ENCODE measurements around the gene APH1B.
"Not testable (repeated sequence)": the region's sequence is repeated elsewhere in the genome, so short reads cannot be mapped to it uniquely, and the experiment has no call there.

APH1B gene

DNA sequence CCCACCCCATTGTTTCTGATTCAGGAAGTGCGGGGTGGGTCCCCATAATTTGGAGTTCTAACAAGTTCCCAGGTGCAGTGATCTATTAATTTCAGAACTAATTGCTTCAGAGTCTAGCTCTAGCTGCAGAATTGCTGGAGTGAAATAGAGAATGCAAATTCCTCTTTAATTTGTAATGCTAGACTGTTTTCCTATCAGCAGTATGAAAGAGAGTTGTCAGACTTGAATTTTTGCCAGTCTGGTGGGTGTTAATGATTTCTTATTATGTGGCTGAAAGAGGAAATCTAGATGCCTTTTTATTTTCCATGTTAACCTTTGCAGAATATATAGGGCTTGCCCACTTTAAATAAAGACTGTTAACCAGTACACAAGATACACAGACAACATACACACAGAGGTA, 23.7 kb downstream of the APH1B start:
- no peak for DNase-seq

GRCh38 chr15:63305260-63305659, 27.9 kb downstream of the APH1B start:
- no peak for DNase-seq

DNA sequence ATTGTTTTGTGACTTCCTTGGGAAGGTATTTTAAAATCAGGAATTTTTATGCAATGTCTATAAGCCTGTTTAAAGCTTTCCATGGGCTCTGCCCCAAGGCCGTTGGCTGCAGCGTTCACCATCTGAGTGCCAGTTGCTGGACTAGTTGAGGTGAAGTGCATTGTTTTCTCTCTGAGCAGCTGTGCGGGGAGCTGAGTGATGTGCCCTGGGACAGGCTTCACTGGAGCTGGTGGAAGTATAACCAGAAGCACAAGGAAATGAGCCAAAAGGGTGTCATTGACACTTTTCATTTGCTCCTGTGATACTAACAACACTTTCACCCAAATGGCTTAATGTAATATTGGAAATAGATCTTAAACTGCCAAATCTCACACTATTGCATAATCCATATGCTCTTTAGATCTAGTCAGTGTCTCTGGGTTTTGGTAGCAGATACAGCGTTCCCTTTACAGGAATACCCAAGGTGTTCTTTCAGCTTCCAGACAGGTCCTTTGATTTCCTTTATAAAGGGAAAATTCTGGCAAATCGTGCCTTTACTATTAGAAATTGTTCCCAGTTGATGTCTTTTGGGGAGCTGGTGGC, 29.2 kb downstream of the APH1B start:
- DNase-seq = no peak

DNA sequence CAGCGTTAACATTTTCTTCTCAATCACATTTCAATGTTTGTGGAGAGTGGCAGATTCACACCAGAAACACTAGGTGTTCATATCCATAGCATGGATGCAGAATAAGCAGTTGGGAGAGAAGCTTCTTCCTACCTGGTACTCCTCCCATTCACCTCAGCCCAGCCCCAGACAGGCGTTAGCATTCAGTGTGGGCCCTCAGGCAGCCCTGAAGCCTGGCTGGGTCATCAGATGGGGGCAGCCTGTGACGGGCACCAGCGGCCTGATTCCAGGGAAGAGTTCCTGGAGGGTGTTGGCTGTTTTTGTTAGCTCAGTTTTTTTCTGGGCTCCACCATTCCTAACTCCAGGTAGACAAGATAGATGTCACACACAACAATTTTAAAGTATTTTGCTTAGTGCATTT, 31.1 kb downstream of the APH1B start:
- no peak for DNase-seq

DNA sequence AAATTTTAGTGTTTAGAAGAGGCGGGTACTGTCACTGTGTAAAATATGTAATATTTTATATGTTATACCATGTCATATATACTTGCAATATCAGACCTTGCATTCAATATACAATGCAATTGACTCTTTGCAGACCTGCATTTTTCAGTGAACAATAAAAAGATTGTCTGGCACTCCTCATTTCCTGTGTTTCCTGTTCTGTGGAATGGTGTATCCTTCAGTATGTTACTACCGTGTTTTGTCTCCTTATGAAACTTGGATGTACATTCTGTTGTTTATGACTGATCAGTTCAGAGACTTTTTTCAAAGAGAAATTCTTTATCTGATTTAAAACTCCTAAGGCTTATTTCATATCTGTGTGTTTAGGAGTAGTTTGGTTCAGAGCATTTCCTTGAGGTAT, 31.5 kb downstream of the APH1B start:
- DNase-seq = no peak

DNA sequence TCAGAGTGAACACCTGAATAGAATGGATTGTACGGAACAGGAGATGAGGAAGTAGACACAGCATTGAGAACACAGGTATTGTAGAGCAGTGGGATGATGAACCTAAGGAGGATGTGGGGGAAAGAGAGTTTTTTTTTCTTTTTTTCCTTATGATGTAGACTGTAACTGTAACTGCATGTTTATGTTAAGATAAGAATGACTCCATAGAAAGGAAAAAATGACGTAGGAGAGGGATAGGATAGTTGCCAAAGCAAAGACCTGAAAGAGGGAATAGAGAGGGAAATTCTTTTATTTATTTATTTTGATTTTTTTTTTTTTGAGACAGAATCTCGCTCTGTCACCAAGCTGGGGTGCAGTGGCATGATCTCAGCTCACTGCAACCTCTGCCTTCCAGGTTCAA, 33.2 kb downstream of the APH1B start:
- no peak for DNase-seq

DNA sequence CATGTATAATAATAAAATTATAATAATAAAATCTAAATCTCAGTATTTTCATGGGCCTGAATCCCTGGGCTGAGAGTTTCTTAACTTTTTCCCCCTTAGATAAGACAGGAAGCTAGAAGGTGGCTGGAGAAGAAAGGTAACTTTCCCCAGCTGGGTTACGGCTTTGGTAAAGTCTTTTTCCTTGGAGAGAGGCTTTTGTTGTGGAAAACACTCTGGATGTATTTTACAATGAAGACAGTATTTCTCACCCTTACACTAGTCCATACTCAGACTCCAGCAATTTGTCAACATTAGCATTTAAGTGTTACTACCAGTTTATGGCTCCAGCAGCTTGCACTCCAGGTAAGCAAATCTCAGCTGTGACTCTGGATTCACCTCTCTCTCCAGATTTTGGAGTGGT, 34.9 kb downstream of the APH1B start:
- DNase-seq = no peak

DNA sequence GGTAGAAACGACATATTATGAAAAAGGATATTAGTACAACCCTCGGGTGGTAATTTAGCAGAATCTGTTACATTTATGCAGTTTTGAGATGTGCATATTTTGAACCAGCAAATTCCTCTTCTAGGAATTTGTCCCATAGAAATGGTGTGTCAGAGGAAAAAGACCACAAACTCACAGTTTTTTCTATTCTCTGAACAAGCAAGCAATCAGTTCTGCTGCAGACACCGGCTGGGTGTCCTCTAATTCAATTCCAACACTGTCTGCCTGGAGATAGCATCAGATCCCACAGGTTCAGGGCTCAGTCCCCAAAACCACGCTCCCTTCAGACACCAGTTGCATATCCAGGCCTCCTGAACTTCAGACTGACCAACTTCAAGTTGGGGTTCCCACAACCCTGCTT, 36.4 kb downstream of the APH1B start:
- DNase-seq = no peak

DNA sequence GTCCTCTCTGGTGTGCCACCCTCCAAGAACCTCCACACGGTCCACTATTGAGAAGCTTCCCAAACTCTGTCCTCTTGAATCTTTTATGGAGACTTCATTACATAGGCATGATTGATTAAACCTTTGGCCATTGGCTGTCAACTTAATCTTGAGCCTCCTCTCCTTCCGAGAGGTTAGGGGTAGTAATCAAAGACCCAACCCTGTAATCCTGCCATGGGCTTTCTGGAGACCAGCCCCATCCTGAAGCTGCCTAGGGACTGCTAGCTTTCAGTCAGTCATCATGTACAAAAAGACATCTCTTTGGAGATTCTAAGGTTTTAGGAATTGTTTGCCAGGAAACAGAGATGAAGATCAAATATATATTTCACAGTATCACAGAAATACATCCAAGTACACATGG, 37.0 kb downstream of the APH1B start:
- DNase-seq = no peak

- no peak for DNase-seq
Measured at GRCh38 chr15:63318344-63318743, 40.9 kb downstream of the APH1B start.

DNA sequence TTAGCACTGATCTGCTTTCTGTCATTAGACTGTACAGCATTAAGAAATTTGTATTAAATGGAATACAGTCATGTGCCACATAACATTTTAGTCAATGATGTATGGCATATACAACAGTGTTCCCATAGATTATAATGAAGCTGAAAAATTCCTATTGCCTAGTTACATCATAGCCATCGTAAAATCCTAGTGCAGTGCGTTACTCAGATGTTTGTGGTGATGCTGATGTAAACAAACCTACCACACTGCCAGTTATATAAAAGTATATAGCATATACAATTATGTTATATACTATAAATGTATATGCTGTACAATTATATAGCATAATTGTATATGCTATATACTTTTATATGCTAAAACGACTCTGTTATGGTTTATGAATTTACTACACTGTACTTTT, 41.7 kb downstream of the APH1B start:
- no peak for DNase-seq

DNA sequence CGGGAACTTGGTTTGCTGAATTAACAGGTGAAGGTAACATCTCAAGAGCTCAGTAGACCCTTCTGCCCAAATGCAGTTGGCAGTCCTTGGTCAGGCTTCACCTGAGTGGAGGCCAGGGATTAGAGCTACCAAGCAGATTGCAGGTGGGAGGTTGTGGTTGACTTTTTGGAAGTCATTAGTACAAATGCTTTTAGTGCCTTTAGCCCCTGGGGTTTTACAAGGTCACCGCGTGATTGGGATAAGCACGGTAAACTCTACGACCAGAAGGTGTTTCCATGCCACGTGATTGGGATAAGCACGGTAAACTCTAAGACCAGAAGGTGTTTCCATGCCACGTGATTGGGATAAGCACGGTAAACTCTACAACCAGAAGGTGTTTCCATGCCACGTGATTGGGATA, 43.0 kb downstream of the APH1B start:
- DNase-seq = not testable (repeated sequence)

DNA sequence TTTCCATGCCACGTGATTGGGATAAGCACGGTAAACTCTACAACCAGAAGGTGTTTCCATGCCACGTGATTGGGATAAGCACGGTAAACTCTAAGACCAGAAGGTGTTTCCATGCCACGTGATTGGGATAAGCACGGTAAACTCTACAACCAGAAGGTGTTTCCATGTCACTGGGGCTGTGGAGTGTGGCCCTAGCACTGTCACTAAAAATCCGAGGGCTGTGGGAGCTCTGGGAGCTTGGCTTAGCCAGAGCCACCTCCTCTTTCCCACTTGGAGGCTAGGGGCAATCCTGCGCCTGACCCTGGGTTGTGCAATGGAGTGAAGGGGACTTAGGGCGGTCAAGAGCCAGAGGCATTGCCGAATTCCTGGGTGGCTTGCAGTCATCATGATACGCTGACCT, 43.6 kb downstream of the APH1B start:
- DNase-seq = not testable (repeated sequence)

GRCh38 chr15:63321462-63321861, 44.1 kb downstream of the APH1B start:
- DNase-seq = no peak

- no peak for DNase-seq
Measured at GRCh38 chr15:63322541-63322940, 45.1 kb downstream of the APH1B start.

DNA sequence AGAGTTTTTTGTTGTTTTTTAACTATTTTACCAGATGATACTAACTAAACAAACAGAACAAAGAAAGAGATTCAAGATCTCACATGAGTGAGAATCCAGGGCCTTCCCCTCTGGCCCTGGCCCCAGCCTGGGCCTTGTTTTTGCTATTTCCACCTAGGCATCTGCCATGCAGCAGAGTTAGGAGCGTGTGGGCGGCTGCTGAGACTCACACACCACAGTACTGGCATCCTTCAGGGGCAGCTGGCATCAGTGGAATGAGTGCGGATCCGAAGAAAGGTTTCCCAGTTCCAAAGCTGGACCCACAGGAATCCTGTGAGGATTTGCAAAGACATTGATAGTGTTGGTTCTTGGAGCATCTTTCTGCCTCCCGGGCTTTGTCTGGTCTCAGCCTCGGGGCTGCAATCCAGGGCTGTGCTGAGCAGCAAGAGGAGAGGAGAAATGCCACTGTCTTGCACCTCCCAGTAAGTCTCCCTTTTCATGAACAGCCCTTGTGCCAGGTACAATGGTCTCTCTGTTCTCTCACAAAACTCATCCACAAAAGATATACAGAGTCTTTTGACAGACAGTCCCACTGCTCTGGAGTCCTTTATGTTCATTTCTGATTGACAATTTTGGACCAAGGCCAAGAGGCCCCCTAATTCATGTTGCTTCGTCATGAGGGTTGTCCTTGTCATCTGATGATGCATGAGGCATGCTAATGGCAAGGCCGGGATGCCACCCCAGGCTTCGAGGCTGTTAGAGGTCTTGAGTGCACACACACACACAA, 46.6 kb downstream of the APH1B start:
- no peak for DNase-seq

DNA sequence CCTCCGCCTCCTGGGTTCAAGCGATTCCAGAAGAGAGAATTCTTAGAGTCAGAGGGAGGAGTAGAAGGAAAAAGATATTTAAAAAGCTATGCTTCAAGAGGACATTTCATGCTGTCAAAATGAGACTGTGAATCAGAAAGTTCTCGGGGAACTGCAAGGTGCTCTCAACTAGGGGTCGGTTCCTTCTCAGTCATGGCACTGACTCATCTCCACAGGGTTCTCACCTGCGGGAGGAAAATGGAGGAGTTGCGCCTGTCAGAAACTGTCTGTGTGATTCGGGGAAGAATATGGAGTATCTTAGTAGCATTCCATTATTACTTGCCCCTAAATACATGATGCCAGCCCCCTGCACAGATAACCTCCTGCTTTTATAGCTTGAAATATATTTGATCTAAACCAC, 47.4 kb downstream of the APH1B start:
- no peak for DNase-seq

- DNase-seq = no peak
Measured at GRCh38 chr15:63327648-63328421, 50.4 kb downstream of the APH1B start.

DNA sequence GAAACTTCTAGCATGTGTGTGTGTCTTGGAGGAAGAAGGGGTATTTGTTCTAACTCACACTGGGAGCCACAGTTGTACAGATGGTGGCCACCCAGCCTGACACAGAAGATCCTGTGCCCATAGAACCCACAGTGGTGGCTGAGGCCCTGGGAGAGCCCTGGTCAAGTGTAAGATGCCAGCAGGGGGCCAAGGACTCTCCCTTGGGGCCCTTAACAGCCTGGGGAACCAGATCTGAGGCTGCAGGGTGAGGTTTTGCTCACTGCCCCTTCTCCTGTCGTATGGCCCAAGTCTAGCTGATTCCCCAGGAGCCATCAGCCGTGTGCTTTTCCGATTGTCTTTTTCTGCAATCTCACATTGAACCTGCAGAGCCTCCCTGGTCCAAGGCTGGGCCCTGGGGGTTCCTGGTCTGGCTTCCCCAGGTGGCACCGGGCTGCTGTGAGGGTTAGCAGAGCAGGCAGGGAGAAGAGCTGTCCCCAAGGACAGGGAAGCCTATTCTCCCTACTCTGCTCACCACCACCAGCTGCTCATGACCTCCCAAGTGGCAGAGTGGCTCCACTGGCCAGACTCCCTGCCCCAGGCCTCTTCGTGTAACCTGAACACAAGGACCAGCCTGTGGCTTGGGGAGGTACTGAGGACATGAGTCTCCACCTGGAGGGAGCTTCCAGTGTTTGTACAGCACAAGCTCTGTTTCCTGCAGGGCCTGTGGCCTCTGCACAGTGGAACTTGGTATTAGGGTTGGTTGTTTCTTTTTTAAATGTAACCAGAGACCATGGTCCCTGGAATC, 52.4 kb downstream of the APH1B start:
- DNase-seq = no peak

GRCh38 chr15:63330926-63331325, 53.5 kb downstream of the APH1B start:
- DNase-seq = no peak

GRCh38 chr15:63331456-63331855, 54.1 kb downstream of the APH1B start:
- DNase-seq = no peak

DNA sequence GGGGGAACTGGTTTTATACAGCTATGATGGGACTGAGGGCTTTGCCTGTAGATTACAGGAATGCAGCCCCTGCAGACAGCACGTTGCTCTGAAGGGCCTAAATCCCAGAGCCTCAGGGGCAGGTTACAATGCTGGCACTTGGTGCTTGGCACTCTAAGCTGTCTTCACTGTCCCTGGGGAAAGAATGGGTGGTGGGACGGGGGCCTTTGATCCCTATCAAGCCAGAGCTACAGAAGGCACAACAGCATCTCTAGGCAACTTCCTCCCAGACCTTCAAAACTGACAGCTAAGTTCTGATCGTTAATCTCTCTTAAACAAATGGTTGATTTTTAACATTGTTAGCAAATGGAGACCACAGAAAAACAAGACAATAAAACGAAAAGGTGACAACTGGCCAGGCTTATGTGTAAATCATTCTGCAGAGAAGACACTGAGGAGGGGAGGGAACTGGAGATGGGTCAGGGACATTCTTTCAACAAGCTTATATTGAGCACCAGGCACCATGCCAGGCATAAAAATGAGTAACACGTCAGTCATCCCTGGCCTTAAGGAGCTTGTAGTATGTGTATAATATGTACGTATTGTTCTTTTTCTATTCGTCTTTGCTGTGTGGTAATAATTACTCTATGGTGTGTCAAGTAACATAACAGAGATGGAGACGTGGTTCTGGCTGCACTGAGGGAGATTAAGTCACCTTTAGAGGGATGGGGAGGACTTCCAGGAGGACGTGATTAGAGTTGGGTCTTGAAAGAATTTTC, 55.1 kb downstream of the APH1B start:
- no peak for DNase-seq

GRCh38 chr15:63334821-63335220, 57.4 kb downstream of the APH1B start:
- DNase-seq = no peak
